HG02798 (cell line): ENCODE data around the gene PTGES3.

Experiments used
- ATAC-seq: cut with Tn5 transposase; IDR thresholded peaks from one replicate; pipeline ENCODE4 v1.9.1; 2021; ENCODE audit warnings: mild to moderate bottlenecking; ENCODE audit not compliant: unreplicated experiment, poor library complexity

The PTGES3 gene

GRCh38 chr12:56631790-56632700 lies 56.0 kb downstream of the PTGES3 start:
- peak; percentile 31 for ATAC-seq

DNA sequence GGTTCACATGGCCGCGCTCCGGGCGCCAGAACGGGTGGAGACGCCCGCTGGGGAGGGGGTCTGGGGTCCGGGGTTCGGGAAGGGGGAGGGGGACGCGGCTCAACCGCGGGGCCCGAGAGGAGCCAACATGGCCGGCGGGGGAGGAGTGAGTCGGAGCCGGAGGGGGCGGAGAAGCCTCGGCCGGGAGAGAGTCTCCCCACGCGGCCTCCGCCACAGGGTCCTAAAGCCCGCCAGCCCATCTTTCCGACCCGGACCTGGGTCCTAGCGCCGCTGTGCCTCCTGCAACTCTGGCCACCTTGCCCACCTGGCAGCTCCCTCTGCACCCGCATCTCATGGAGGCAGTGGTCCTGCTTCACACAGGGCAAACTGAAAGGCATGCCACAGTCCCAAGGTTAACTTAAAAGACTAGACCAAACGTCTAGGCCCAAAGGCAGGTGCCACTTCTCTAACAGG lies 57.9 kb downstream of the PTGES3 start, which contains the start of gene BAZ2A:
Gene BAZ2A, minus strand, starts transcription at position 147 of the 453 bp plus-strand sequence. CDS start 12,796 bp downstream, outside the sequence.
- ATAC-seq = peak; percentile 74

- peak; percentile 0 for ATAC-seq
Observed at GRCh38 chr12:56629459-56630179, 58.5 kb downstream of the PTGES3 start.

GRCh38 chr12:56628671-56629458 lies 59.2 kb downstream of the PTGES3 start:
- no peak for ATAC-seq

- ATAC-seq = no peak
Observed at GRCh38 chr12:56626701-56627100, 61.4 kb downstream of the PTGES3 start.

- no peak for ATAC-seq
Observed at GRCh38 chr12:56622535-56622934, 65.5 kb downstream of the PTGES3 start.

DNA sequence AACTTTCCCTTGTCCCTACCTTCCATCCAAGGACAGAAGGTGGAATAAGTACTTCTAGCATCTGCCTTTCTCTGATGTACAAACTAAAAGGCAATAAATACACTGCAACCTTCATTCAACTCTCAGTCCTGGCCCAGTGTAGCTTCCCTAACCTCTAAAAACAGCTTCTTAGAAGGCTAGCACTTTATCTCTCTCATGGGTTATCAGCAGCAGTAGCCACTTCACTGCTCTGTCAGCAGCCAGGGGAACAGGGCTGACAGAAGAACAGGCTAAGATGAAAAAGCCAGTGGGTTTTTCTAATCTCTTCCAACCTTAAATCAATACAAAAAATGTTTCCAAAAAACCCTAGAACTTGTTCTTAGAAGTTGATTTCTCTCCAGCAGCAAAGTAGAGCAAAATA lies 71.2 kb downstream of the PTGES3 start:
- ATAC-seq = no peak

DNA sequence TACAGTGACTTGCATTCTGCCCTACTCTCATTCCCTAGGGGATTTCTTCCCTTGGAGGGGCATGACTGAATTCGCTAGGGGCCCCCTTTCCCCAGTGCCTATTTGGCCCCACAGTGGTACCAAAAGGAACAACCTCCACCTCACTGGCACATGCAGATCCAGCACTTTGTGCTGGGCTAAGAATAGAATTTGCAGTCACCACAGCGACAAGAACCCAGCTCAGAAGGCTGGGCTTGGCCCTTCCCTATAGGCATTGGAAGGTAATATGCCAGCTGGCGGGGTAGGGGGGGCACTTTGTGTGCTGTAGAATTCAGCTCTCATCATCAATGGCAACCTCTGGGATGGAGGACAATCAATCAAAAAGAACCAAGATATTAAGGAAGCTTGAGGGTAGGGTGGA lies 71.8 kb downstream of the PTGES3 start:
- ATAC-seq = no peak

- ATAC-seq = no peak
Observed at GRCh38 chr12:56614627-56615026, 73.5 kb downstream of the PTGES3 start.
